ENCODE data around the gene JARID2. TPM values are rescaled to one million over a fixed set of nuclear protein-coding genes. Genes with fewer than 3 reads are reported as not detected.

JARID2 gene
- total and polyA plus RNA-seq, 2 of the 4 experiments (the other 2 are of a cell fraction), result 9.6 to 12.9 TPM

DNA sequence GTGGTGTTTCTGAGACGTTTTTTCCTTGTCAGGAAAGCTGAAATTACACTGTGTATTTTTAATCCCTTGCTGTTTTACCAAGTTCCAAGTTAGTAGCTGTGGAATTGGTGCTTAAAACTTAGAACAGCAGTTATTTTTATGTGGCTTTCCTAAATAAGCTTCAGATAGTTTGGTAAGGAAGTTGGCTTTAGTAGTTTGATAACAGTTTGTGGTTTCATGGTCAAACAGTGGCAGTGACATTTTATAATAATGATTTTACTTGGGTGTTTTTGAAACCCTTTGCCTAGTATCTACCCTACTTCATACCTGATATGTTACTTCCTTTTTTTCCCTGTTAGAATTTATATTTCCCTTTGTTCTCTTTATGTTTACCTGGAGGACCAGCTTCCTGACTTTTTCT is 164.9 kb downstream of the JARID2 start:
- no peak overlapping the region for H4K91ac ChIP-seq (ENCODE audit: insufficient read depth, low read depth, low read length)
- in situ Hi-C loops (cut with MboI; ENCODE audit: low sequenced_read_pairs) (no loop called here), intact Hi-C loops (cut with micrococcal nuclease) (no loop called here), dilution Hi-C loops (cut with HindIII; ENCODE audit: low sequenced_read_pairs, unreplicated experiment) (no loop called here)
- DNase-seq, result no peak
- H3K14ac ChIP-seq (replicated peaks; ENCODE audit: low read depth, low read length), result no peak overlapping the region
- H3K79me1 ChIP-seq (ENCODE audit: low read depth in 1 of 2, low read length in 2 of 2), result peaks cover 10 to 73% of the 10 kb centered on the region in 2 experiments
- no peak overlapping the region for H4K8ac ChIP-seq (ENCODE audit: low read depth in 2 of 2, low read length in 2 of 2)
- H3K4me3 ChIP-seq (ENCODE audit: insufficient read depth, low read depth, low read length), result no peak overlapping the region
- peaks cover 6% of the 10 kb centered on the region for H3K9me1 ChIP-seq (ENCODE audit: insufficient read depth, low read length)
- ATAC-seq (ENCODE audit: low read depth), result no peak
- H2BK120ac ChIP-seq (ENCODE audit: low read depth, low read length), result no peak overlapping the region
- H2BK5ac ChIP-seq (ENCODE audit: low read depth, low read length, poor library complexity, severe bottlenecking), result no peak overlapping the region
- no peak overlapping the region for H3K4me2 ChIP-seq (ENCODE audit: low read depth, low read length)
- H2AFZ ChIP-seq (replicated peaks; ENCODE audit: low read length, poor library complexity), result no peak overlapping the region
- H3K9ac ChIP-seq (ENCODE audit: low read depth, low read length), result no peak overlapping the region
- no peak overlapping the region for H2BK20ac ChIP-seq (ENCODE audit: low read depth, low read length)
- H3K27ac ChIP-seq (ENCODE audit: insufficient read depth, low read length), result no peak overlapping the region
- peaks cover 2% of the 10 kb centered on the region; the same call in 1 of the 2 replicates for H3K36me3 ChIP-seq (ENCODE audit: control insufficient read depth, insufficient read depth, low read length)
- H3K4ac ChIP-seq (ENCODE audit: low read depth, low read length), result no peak overlapping the region
- ChIA-PET POLR2A (ENCODE audit: unreplicated experiment) (no interaction called here), CTCF (interaction anchor here (0.6 kb wide), 1 partner anchor 207 kb away, joined by 5 read pairs; no protein-coding TSS in a partner anchor)
- peaks cover 72% of the 10 kb centered on the region for H4K20me1 ChIP-seq (ENCODE audit: insufficient read depth, low read length)
- H3K23ac ChIP-seq (ENCODE audit: low read depth, low read length), result no peak overlapping the region
- BruUV-seq (replicated peaks), result no TSS peak
- no peak overlapping the region for H2BK15ac ChIP-seq (ENCODE audit: low read depth, low read length)
- no peak overlapping the region for H3K56ac ChIP-seq (ENCODE audit: extremely low read depth, insufficient read depth, low read length)
- no peak overlapping the region for H2AK5ac ChIP-seq (ENCODE audit: low read depth, low read length)
- no peak overlapping the region for H2AK9ac ChIP-seq (replicated peaks; ENCODE audit: low read depth, low read length, poor library complexity)
- no peak for TF ChIP-seq POLR2A (IDR thresholded peaks at IDR 0.05; ENCODE audit: low read depth, low read length)
- no peak for TF ChIP-seq MAFK (IDR thresholded peaks at IDR 0.05; ENCODE audit: low read depth, low read length)
- TF ChIP-seq CEBPB (IDR thresholded peaks at IDR 0.05; ENCODE audit: low read depth, low read length), result no peak
- TF ChIP-seq ELK1 (IDR thresholded peaks at IDR 0.05; ENCODE audit: borderline replicate concordance, low read depth, low read length), result no peak
- TF ChIP-seq RAD21 (IDR thresholded peaks at IDR 0.05; ENCODE audit: low read length), result no peak
- TF ChIP-seq, protein P1, sequence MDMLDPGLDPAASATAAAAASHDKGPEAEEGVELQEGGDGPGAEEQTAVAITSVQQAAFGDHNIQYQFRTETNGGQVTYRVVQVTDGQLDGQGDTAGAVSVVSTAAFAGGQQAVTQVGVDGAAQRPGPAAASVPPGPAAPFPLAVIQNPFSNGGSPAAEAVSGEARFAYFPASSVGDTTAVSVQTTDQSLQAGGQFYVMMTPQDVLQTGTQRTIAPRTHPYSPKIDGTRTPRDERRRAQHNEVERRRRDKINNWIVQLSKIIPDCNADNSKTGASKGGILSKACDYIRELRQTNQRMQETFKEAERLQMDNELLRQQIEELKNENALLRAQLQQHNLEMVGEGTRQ (IDR thresholded peaks at IDR 0.05; ENCODE audit: low read depth, low read length), result no peak
- H3K18ac ChIP-seq (ENCODE audit: low read depth, low read length), result no peak overlapping the region
- H3K9me3 ChIP-seq (ENCODE audit: control insufficient read depth, insufficient read depth, low read length), result no peaks in the 10 kb centered on the region
- H4K5ac ChIP-seq (ENCODE audit: low read depth, low read length), result no peak overlapping the region
- H3K4me1 ChIP-seq (ENCODE audit: control insufficient read depth, insufficient read depth, low read length), result peaks cover 10% of the 10 kb centered on the region
- WGBS, 2 experiments (ENCODE audit: extremely low coverage in 2 of 2, insufficient read length in 1 of 2), result no CpG with 5 or more reads among the region's 1 CpG
- H3K27me3 ChIP-seq (ENCODE audit: control insufficient read depth, insufficient read depth, low read length), result no peaks in the 10 kb centered on the region
